Nephron progenitor cell (in vitro differentiated cells): ENCODE measurements around the gene MAST4.

ENCODE experiments used
- DNase-seq: peaks from one replicate; pipeline ENCODE4 v3.0.0; 2021
- H3K27ac Mint-ChIP-seq: 2 replicates; pipeline ENCODE4 v1.8.0; 2021; ENCODE audit warnings: mild to moderate bottlenecking, moderate library complexity, mixed read lengths
- H3K27me3 Mint-ChIP-seq: 2 replicates; pipeline ENCODE4 v1.8.0; 2021; ENCODE audit warnings: mild to moderate bottlenecking, low read depth, mixed read lengths; ENCODE audit not compliant: poor library complexity
- H3K36me3 Mint-ChIP-seq: 2 replicates; pipeline ENCODE4 v1.8.0; 2021; ENCODE audit warnings: low read depth, mixed read lengths
- H3K4me1 Mint-ChIP-seq: 2 replicates; pipeline ENCODE4 v1.8.0; 2021; ENCODE audit warnings: mixed read lengths
- H3K4me3 Mint-ChIP-seq: 2 replicates; pipeline ENCODE4 v1.8.0; 2021; ENCODE audit warnings: mild to moderate bottlenecking, moderate library complexity, mixed read lengths
- H3K9me3 Mint-ChIP-seq: 2 replicates; pipeline ENCODE4 v1.8.0; 2021; ENCODE audit warnings: mild to moderate bottlenecking, moderate library complexity, mixed read lengths
- CTCF ChIP-seq: fragments of 200-600 bp; sonication (generic); IDR thresholded peaks from 2 replicates; pipeline ENCODE4 v1.5.0; 2021; ENCODE audit warnings: antibody characterized with exemption

The MAST4 gene

GRCh38 chr5:66616520-66617225, 20.5 kb downstream of the MAST4 start:
- DNase-seq, result no peak
- no peak overlapping the region for H3K27ac Mint-ChIP-seq
- H3K4me1 Mint-ChIP-seq, result peaks cover 20% of the 10 kb centered on the region
- no peak overlapping the region for H3K4me3 Mint-ChIP-seq
- TF ChIP-seq CTCF, result no peak
- H3K27me3 Mint-ChIP-seq, result peaks cover 4% of the 10 kb centered on the region
- H3K36me3 Mint-ChIP-seq, result no peaks in the 10 kb centered on the region
- H3K9me3 Mint-ChIP-seq, result no peaks in the 10 kb centered on the region

GRCh38 chr5:66617226-66617861, 21.2 kb downstream of the MAST4 start:
- DNase-seq, result no peak
- H3K27ac Mint-ChIP-seq, result no peak overlapping the region
- H3K4me3 Mint-ChIP-seq, result no peak overlapping the region
- TF ChIP-seq CTCF, result no peak
- H3K4me1 Mint-ChIP-seq, result peaks cover 14% of the 10 kb centered on the region
- no peaks in the 10 kb centered on the region for H3K36me3 Mint-ChIP-seq
- peaks cover 4% of the 10 kb centered on the region for H3K27me3 Mint-ChIP-seq
- peaks cover 5% of the 10 kb centered on the region for H3K9me3 Mint-ChIP-seq

- no peak for TF ChIP-seq CTCF
- H3K4me3 Mint-ChIP-seq, result no peak overlapping the region
- no peak for DNase-seq
- H3K9me3 Mint-ChIP-seq, result peaks cover 12% of the 10 kb centered on the region
- H3K4me1 Mint-ChIP-seq, result peaks cover 10% of the 10 kb centered on the region
- peak overlapping the region; percentile 23 for H3K27ac Mint-ChIP-seq
- peaks cover 4% of the 10 kb centered on the region for H3K27me3 Mint-ChIP-seq
- no peaks in the 10 kb centered on the region for H3K36me3 Mint-ChIP-seq
Measured at GRCh38 chr5:66617991-66618768, 22.0 kb downstream of the MAST4 start.

GRCh38 chr5:66620711-66621110, 24.5 kb downstream of the MAST4 start:
- Mint-ChIP-seq H3K36me3 (peaks cover 5% of the 10 kb centered on the region), H3K4me1 (no peaks in the 10 kb centered on the region), H3K4me3 (no peak overlapping the region), H3K27ac (no peak overlapping the region), H3K27me3 (peaks cover 4% of the 10 kb centered on the region), H3K9me3 (peaks cover 18% of the 10 kb centered on the region)
- no peak for DNase-seq
- TF ChIP-seq CTCF, result no peak

GRCh38 chr5:66621146-66621545, 25.0 kb downstream of the MAST4 start:
- no peak for TF ChIP-seq CTCF
- DNase-seq, result no peak
- Mint-ChIP-seq H3K4me3 (no peak overlapping the region), H3K9me3 (peaks cover 18% of the 10 kb centered on the region), H3K4me1 (no peaks in the 10 kb centered on the region), H3K27me3 (peaks cover 4% of the 10 kb centered on the region), H3K27ac (no peak overlapping the region), H3K36me3 (peaks cover 5% of the 10 kb centered on the region)
